ENCODE data around the gene ARAP2.

ARAP2 gene

DNA sequence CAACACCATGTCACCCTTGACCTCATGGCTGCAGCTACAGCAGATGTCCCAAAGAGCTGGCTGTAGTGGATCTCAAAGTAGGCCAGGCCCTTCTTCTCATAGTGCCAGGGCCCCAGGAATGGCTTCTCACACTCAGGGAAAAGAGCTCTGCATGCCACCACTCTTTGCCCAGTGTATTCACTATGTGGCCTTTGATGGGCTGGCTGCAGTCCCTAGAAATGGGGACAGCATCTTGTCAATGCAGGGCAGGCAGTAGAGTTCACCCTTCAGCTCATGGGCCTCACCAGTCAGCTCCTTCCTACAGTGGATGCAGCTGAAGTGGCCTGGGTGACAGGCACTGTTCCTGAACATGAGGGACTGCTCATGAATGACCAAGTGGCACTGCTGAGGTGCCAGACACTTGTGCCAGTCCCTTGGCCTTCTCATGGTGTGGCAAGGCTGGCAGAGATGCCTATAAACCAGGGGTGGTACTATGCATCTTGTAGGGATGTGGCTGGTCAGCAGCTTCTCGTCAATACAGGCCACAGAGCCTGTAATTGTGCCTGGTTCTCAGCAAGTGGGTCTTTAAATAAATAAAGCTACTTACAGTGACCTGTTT, 178.9 kb downstream of the ARAP2 start:
- H3K4me3 ChIP-seq (ENCODE audit: low read depth, low read length), result no peak overlapping the region
- TF ChIP-seq, protein P1, sequence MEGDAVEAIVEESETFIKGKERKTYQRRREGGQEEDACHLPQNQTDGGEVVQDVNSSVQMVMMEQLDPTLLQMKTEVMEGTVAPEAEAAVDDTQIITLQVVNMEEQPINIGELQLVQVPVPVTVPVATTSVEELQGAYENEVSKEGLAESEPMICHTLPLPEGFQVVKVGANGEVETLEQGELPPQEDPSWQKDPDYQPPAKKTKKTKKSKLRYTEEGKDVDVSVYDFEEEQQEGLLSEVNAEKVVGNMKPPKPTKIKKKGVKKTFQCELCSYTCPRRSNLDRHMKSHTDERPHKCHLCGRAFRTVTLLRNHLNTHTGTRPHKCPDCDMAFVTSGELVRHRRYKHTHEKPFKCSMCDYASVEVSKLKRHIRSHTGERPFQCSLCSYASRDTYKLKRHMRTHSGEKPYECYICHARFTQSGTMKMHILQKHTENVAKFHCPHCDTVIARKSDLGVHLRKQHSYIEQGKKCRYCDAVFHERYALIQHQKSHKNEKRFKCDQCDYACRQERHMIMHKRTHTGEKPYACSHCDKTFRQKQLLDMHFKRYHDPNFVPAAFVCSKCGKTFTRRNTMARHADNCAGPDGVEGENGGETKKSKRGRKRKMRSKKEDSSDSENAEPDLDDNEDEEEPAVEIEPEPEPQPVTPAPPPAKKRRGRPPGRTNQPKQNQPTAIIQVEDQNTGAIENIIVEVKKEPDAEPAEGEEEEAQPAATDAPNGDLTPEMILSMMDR (IDR thresholded peaks at IDR 0.05; ENCODE audit: low read depth, low read length), result no peak

GRCh38 chr4:36064117-36064516, 180.2 kb downstream of the ARAP2 start:
- TF ChIP-seq, protein P1 (IDR thresholded peaks at IDR 0.05; ENCODE audit: low read depth, low read length), result no peak
- H3K4me3 ChIP-seq (ENCODE audit: low read depth, low read length), result no peak overlapping the region

DNA sequence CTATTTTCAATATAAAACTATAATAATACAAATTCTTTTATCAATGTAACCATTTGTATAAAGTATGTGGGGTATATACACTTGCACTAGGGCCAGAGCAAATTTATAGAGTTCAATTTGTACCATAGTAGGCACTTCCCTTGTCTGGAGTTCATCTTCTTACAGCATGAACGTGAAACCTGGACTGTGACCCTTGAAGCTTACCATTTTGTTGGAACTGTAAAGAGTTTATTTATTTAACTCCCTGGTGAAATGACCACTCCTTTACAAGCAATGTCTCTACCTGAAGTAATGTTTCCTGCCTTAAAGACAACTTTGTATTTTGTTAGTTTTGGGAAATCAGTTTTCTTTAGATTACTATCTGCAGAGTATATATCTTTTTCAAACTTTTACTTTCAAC, 188.2 kb downstream of the ARAP2 start:
- TF ChIP-seq, protein P1 (IDR thresholded peaks at IDR 0.05; ENCODE audit: low read depth, low read length), result no peak

GRCh38 chr4:36054694-36055422, 189.5 kb downstream of the ARAP2 start:
- TF ChIP-seq, protein P1 (IDR thresholded peaks at IDR 0.05; ENCODE audit: low read depth, low read length), result no peak

More for the DNA sequence above, 188.2 kb downstream of the ARAP2 start:
- H3K4me3 ChIP-seq (ENCODE audit: low read depth, low read length), result no peak overlapping the region

DNA sequence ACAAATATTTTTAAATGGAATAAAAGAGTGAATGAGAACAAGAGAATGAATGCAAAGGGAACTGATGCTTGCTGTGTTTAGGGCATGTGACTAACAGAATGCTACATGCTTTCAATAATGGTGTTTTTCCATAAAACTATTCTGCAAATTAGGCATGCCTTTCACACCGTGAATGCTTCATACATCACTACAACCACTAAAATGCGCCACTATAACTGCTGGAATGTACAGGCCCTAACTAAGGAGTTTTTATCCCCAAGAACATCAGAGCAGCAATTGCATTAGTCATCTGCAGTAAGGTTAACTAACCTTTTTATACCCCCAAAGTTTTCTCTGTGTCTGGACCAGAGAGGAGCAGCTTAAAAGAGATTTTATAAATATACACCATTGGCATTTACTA, 190.4 kb downstream of the ARAP2 start:
- TF ChIP-seq, protein P1 (IDR thresholded peaks at IDR 0.05; ENCODE audit: low read depth, low read length), result no peak
- no peak overlapping the region for H3K4me3 ChIP-seq (ENCODE audit: low read depth, low read length)

More at GRCh38 chr4:36054694-36055422, 189.5 kb downstream of the ARAP2 start:
- no peak overlapping the region for H3K4me3 ChIP-seq (ENCODE audit: low read depth, low read length)

GRCh38 chr4:36051634-36052033, 192.7 kb downstream of the ARAP2 start:
- TF ChIP-seq, protein P1 (IDR thresholded peaks at IDR 0.05; ENCODE audit: low read depth, low read length), result no peak
- no peak overlapping the region for H3K4me3 ChIP-seq (ENCODE audit: low read depth, low read length)

- TF ChIP-seq, protein P1 (IDR thresholded peaks at IDR 0.05; ENCODE audit: low read depth, low read length), result no peak
- no peak overlapping the region for H3K4me3 ChIP-seq (ENCODE audit: low read depth, low read length)
Measured at GRCh38 chr4:36046026-36046425, 198.3 kb downstream of the ARAP2 start.
